Stomach (tissue), 4 donors: Measurements from ENCODE around the gene MACROD1.

Experiments
- CTCF ChIP-seq, 7 experiments: fragments of 450-650 bp in 4 of 7; fragments of 200-600 bp in 3 of 7; sonication (generic) in 3 of 7; IDR thresholded peaks; one replicate each; pipeline ENCODE4 v1.5.1; 2016 to 2019; ENCODE audit warnings: antibody characterized with exemption in 7 of 7, control low read depth in 2 of 7, mild to moderate bottlenecking in 1 of 7
- POLR2A ChIP-seq, 4 donors: fragments of 450-650 bp; IDR thresholded peaks; one replicate each; pipeline ENCODE4 v1.6.1; 2016; ENCODE audit warnings: antibody characterized with exemption in 4 of 4, control low read depth in 2 of 4, mild to moderate bottlenecking in 1 of 4, moderate library complexity in 1 of 4

GRCh38 chr11:64007160-64007628 is 158.7 kb downstream of the MACROD1 start:
- TF ChIP-seq POLR2A (IDR thresholded peaks at IDR 0.05) = no peak
- peak in 1 of 7 experiments; percentile 3 for TF ChIP-seq CTCF (IDR thresholded peaks at IDR 0.05)
